ENCODE measurements around the gene TMEFF2. TPM values are rescaled to one million over a fixed set of nuclear protein-coding genes. Genes with fewer than 3 reads are reported as not detected.

Gene TMEFF2
- total and polyA plus RNA-seq, 12 donors, result 0.16 to 2.7 (median 0.58) TPM; not detected in 2

DNA sequence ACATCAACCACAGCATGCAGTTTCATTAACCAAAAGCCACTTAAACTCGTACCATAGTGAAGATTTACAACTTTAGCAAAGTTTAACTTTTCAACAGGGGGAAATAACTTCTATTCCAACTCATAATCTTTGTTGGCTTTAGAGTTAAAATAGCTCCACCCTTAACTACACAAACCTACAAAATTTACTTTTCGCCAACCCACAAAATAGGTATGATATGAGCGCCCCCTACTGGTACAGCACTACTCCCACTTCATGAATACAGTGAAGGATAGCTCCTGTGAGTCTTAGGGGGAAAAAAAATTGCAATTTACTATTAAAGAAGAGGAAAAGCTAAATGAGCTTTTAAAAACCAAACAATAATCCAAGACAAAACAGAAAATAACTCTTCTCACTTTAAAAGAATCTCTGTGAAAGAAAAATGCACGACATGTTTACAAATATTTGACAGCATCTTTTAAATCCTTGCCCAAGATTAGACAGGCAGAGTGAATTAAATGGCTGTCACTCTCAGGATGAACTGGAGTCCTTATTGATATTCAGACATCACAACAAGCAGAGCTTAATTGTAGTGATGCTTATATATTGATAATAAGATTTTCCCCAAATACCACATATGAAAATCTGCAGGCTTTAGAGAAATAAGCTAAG, 32.2 kb downstream of the TMEFF2 start:
- WGBS, 4 donors, result 12 to 18% (median 14%) methylated on average over 4 of the region's 4 CpGs
- H3K9me3 ChIP-seq (replicated peaks in 1 of 3), result no peaks in the 10 kb centered on the region
- intact Hi-C loops (cut with DNase I), result loop anchor here (5.0 kb wide), 2 partner anchors 350 to 605 kb away; no protein-coding TSS in a partner anchor
- no peak overlapping the region for H3K27ac ChIP-seq
- no peak for TF ChIP-seq POLR2A (IDR thresholded peaks at IDR 0.05)
- TF ChIP-seq, protein P1, sequence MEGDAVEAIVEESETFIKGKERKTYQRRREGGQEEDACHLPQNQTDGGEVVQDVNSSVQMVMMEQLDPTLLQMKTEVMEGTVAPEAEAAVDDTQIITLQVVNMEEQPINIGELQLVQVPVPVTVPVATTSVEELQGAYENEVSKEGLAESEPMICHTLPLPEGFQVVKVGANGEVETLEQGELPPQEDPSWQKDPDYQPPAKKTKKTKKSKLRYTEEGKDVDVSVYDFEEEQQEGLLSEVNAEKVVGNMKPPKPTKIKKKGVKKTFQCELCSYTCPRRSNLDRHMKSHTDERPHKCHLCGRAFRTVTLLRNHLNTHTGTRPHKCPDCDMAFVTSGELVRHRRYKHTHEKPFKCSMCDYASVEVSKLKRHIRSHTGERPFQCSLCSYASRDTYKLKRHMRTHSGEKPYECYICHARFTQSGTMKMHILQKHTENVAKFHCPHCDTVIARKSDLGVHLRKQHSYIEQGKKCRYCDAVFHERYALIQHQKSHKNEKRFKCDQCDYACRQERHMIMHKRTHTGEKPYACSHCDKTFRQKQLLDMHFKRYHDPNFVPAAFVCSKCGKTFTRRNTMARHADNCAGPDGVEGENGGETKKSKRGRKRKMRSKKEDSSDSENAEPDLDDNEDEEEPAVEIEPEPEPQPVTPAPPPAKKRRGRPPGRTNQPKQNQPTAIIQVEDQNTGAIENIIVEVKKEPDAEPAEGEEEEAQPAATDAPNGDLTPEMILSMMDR (IDR thresholded peaks at IDR 0.05), result peak; percentile 90 to 96 (median 94)
- no peaks in the 10 kb centered on the region for H3K27me3 ChIP-seq
- no peaks in the 10 kb centered on the region for H3K36me3 ChIP-seq (replicated peaks in 1 of 2)
- peak; percentile 48 to 88 (median 72) for DNase-seq
- peaks cover 0 to 6% of the 10 kb centered on the region in 2 donors for H3K4me1 ChIP-seq (replicated peaks in 1 of 2)
- no peak overlapping the region for H3K4me3 ChIP-seq

DNA sequence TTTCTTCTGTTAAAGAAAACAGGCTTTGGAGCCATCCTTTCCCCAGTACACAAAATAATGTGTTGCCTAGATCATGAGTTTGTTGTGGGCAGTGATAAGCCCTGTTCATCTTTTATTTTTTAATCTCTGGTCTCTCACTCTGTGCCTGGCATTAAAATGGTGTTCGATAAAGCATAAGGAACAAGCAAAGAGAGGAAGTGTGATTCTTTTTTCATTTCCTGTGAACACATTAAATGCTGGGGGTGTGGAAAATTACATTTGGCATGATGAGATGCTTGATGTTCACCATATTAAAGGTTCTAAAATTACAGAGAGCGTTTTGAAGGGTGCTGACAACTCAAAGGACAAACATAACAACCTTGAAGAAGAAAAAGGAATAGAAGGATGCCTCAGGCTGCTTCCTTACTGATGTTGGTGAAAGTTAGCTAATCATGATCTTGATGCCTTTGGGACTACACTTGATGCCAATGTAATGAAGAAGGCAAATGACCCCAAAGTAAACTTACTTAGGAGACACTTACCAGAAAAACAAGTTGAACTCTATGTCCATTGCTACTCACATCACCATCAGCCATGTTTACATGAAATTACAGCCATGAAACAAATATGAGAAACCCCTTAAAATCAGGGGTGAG, 33.0 kb downstream of the TMEFF2 start:
- intact Hi-C loops (cut with DNase I), result loop anchor here (5.0 kb wide), 2 partner anchors 349 to 604 kb away; no protein-coding TSS in a partner anchor
- Histone ChIP-seq H3K9me3 (replicated peaks in 1 of 3) (no peaks in the 10 kb centered on the region), H3K4me3 (no peak overlapping the region), H3K27ac (no peak overlapping the region), H3K27me3 (no peaks in the 10 kb centered on the region), H3K36me3 (replicated peaks in 1 of 2) (no peaks in the 10 kb centered on the region), H3K4me1 (replicated peaks in 1 of 2) (peaks cover 0 to 6% of the 10 kb centered on the region in 2 donors)
- no peak for TF ChIP-seq POLR2A (IDR thresholded peaks at IDR 0.05)
- TF ChIP-seq, protein P1 (IDR thresholded peaks at IDR 0.05), result no peak
- DNase-seq, result no peak
- WGBS, 4 donors, result 45 to 56% (median 47%) methylated on average over 2 of the region's 2 CpGs

DNA sequence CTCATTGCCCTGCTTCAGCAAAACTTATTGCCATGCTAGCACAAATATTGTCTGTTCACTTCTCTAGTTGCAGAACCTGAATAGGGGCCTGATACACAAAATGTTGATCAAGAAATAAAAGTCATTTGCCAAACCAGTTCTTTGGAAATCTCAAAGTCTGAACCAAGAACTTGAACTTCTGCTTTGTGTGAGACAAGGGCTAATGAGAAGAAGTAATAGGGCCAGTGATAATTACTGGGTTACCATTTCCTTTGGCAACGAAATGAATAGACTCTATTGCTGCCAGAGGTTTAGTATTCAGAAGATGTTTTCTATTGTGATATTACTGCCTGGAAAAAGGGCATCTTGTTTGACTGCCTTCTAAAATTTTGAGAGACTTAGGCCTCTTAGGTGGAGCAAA, 35.0 kb downstream of the TMEFF2 start:
- no peaks in the 10 kb centered on the region for H3K27me3 ChIP-seq
- intact Hi-C loops (cut with DNase I), result loop anchor here (5.0 to 10.0 kb wide), 3 partner anchors 347 to 602 kb away; no protein-coding TSS in a partner anchor
- 48 to 74% (median 60%) methylated on average over 1 of the region's 1 CpG for WGBS, 4 donors

DNA sequence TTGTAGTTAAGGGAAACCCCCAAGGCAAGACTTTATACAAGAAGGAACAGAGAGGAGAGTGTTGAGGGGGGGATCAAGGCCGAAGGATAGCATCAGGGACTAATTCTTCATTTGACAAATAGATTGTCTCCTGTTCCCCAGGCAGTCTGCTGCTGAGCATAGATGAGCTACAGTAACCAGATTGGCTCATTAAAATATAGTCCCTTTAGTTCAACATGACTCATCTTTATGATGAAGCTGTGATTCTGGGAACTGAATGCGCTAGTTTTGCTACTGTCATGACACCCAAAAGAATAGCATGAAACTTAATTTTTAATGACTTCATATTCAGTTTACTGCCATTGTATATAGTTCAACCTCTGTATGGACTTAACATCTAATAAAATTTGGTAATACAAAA, 35.5 kb downstream of the TMEFF2 start:
- Histone ChIP-seq H3K27me3 (no peaks in the 10 kb centered on the region), H3K36me3 (replicated peaks in 1 of 2) (no peaks in the 10 kb centered on the region), H3K27ac (no peak overlapping the region), H3K9me3 (replicated peaks in 1 of 3) (no peaks in the 10 kb centered on the region), H3K4me3 (no peak overlapping the region), H3K4me1 (replicated peaks in 1 of 2) (peaks cover 0 to 6% of the 10 kb centered on the region in 2 donors)
- no peak for TF ChIP-seq POLR2A (IDR thresholded peaks at IDR 0.05)
- TF ChIP-seq, protein P1 (IDR thresholded peaks at IDR 0.05), result no peak
- intact Hi-C loops (cut with DNase I), result loop anchor here in 1 of 2 donors (10.0 kb wide), 1 partner anchor 594 kb away; no protein-coding TSS in a partner anchor
- no peak for DNase-seq
- WGBS, 4 donors, result 78 to 95% (median 86%) methylated on average over 2 of the region's 2 CpGs

More for the DNA sequence above, 35.0 kb downstream of the TMEFF2 start:
- Histone ChIP-seq H3K4me1 (replicated peaks in 1 of 2) (peaks cover 0 to 6% of the 10 kb centered on the region in 2 donors), H3K27ac (no peak overlapping the region), H3K9me3 (replicated peaks in 1 of 3) (no peaks in the 10 kb centered on the region), H3K36me3 (replicated peaks in 1 of 2) (no peaks in the 10 kb centered on the region), H3K4me3 (no peak overlapping the region)
- no peak for DNase-seq
- TF ChIP-seq, protein P1 (IDR thresholded peaks at IDR 0.05), result no peak
- no peak for TF ChIP-seq POLR2A (IDR thresholded peaks at IDR 0.05)
